ENCODE results near the gene RABL6.

GRCh38 chr9:136844761-136845464 lies 37.2 kb downstream of the RABL6 start:
- TF ChIP-seq, protein P1, sequence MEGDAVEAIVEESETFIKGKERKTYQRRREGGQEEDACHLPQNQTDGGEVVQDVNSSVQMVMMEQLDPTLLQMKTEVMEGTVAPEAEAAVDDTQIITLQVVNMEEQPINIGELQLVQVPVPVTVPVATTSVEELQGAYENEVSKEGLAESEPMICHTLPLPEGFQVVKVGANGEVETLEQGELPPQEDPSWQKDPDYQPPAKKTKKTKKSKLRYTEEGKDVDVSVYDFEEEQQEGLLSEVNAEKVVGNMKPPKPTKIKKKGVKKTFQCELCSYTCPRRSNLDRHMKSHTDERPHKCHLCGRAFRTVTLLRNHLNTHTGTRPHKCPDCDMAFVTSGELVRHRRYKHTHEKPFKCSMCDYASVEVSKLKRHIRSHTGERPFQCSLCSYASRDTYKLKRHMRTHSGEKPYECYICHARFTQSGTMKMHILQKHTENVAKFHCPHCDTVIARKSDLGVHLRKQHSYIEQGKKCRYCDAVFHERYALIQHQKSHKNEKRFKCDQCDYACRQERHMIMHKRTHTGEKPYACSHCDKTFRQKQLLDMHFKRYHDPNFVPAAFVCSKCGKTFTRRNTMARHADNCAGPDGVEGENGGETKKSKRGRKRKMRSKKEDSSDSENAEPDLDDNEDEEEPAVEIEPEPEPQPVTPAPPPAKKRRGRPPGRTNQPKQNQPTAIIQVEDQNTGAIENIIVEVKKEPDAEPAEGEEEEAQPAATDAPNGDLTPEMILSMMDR (conservative IDR thresholded peaks at IDR 0.05), result no peak
- TF ChIP-seq ZFX (IDR thresholded peaks at IDR 0.05), result no peak

Measured in C4-2B (cell line).